H9 (cell line): Measurements from ENCODE around the gene KRTAP20-4. TPM values are rescaled to one million over a fixed set of nuclear protein-coding genes. Genes with fewer than 3 reads are reported as not detected.

Source experiments
- DNase-seq: peaks from one replicate; pipeline ENCODE4 v3.0.0-alpha.2; 2017
- H2AFZ ChIP-seq: one replicate; pipeline ENCODE4 v1.6.1; 2013; ENCODE audit warnings: mild to moderate bottlenecking, low read length, control low read depth, moderate library complexity
- H2AK5ac ChIP-seq: 2 replicates; pipeline ENCODE4 v1.6.1; 2013; ENCODE audit warnings: low read length, control low read depth, mixed read lengths; ENCODE audit not compliant: insufficient read length
- H2BK120ac ChIP-seq: one replicate; pipeline ENCODE4 v1.6.1; 2013; ENCODE audit warnings: low read depth, mild to moderate bottlenecking, low read length, control low read depth, inconsistent platforms; ENCODE audit not compliant: poor library complexity, severe bottlenecking
- H2BK12ac ChIP-seq: 2 replicates; pipeline ENCODE4 v1.6.1; 2013; ENCODE audit warnings: low read length, control low read depth, mixed read lengths, low read depth; ENCODE audit not compliant: insufficient read length
- H2BK15ac ChIP-seq: 2 replicates; pipeline ENCODE4 v1.6.1; 2013; ENCODE audit warnings: low read depth, low read length, control low read depth
- H2BK20ac ChIP-seq: one replicate; pipeline ENCODE4 v1.6.1; 2013; ENCODE audit warnings: low read depth, mild to moderate bottlenecking, low read length, control low read depth, inconsistent platforms; ENCODE audit not compliant: poor library complexity, severe bottlenecking
- H2BK5ac ChIP-seq: 2 replicates; pipeline ENCODE4 v1.6.1; 2013; ENCODE audit warnings: low read length, control low read depth, mixed read lengths; ENCODE audit not compliant: insufficient read length
- H3K14ac ChIP-seq: 2 replicates; pipeline ENCODE4 v1.6.1; 2013; ENCODE audit warnings: low read length, control low read depth; ENCODE audit not compliant: insufficient read depth
- H3K18ac ChIP-seq: 2 replicates; pipeline ENCODE4 v1.6.1; 2013; ENCODE audit warnings: low read depth, mild to moderate bottlenecking, mixed read lengths, low read length, control low read depth; ENCODE audit not compliant: insufficient read length
- H3K23ac ChIP-seq: 2 replicates; pipeline ENCODE4 v1.6.1; 2013; ENCODE audit warnings: low read length, control low read depth, mixed read lengths, low read depth; ENCODE audit not compliant: insufficient read length
- H3K23me2 ChIP-seq: 2 replicates; pipeline ENCODE4 v1.6.1; 2013; ENCODE audit warnings: low read depth, mild to moderate bottlenecking, mixed read lengths, low read length, control low read depth; ENCODE audit not compliant: insufficient read length, poor library complexity, severe bottlenecking
- H3K27ac ChIP-seq: 2 replicates; pipeline ENCODE4 v1.5.1; 2013; ENCODE audit warnings: low read length, control low read depth, mixed read lengths, low read depth; ENCODE audit not compliant: insufficient read length
- H3K27me3 ChIP-seq: 2 replicates; pipeline ENCODE4 v1.6.1; 2013; ENCODE audit warnings: low read length, control low read depth, inconsistent platforms; ENCODE audit not compliant: insufficient read depth
- H3K4ac ChIP-seq: 2 replicates; pipeline ENCODE4 v1.6.1; 2013; ENCODE audit warnings: low read depth, mild to moderate bottlenecking, control low read depth, inconsistent platforms, low read length, moderate library complexity
- H3K4me1 ChIP-seq: 2 replicates; pipeline ENCODE4 v1.6.1; 2013; ENCODE audit warnings: low read length, control low read depth, inconsistent platforms; ENCODE audit not compliant: insufficient read depth
- H3K4me2 ChIP-seq: 2 replicates; pipeline ENCODE4 v1.6.1; 2013; ENCODE audit warnings: low read length, control low read depth, mixed read lengths; ENCODE audit not compliant: insufficient read length, insufficient read depth
- H3K56ac ChIP-seq: 2 replicates; pipeline ENCODE4 v1.6.1; 2013; ENCODE audit warnings: low read depth, mild to moderate bottlenecking, mixed read lengths, low read length, control low read depth; ENCODE audit not compliant: insufficient read length
- H3K79me1 ChIP-seq: 2 replicates; pipeline ENCODE4 v1.6.1; 2013; ENCODE audit warnings: low read depth, mild to moderate bottlenecking, moderate library complexity, low read length, control low read depth, inconsistent platforms; ENCODE audit not compliant: insufficient read depth, poor library complexity, severe bottlenecking
- H3K79me2 ChIP-seq: 2 replicates; pipeline ENCODE4 v1.6.1; 2013; ENCODE audit warnings: low read length, control low read depth, inconsistent platforms; ENCODE audit not compliant: insufficient read depth
- H3K9ac ChIP-seq: 2 replicates; pipeline ENCODE4 v1.6.1; 2013; ENCODE audit warnings: low read length, control low read depth, mixed read lengths; ENCODE audit not compliant: insufficient read length; ENCODE audit errors: extremely low read depth
- H3K9me3 ChIP-seq: one replicate; pipeline ENCODE4 v1.6.1; 2013; ENCODE audit warnings: low read depth, low read length, inconsistent platforms; ENCODE audit not compliant: control insufficient read depth
- H3T11ph ChIP-seq: one replicate; pipeline ENCODE4 v1.6.1; 2013; ENCODE audit warnings: mild to moderate bottlenecking, low read length, control low read depth, inconsistent platforms
- H4K20me1 ChIP-seq: one replicate; pipeline ENCODE4 v1.6.1; 2013; ENCODE audit not compliant: control insufficient read depth, insufficient read length, insufficient read depth
- H4K5ac ChIP-seq: 2 replicates; pipeline ENCODE4 v1.6.1; 2013; ENCODE audit warnings: low read depth, mild to moderate bottlenecking, mixed read lengths, low read length, control low read depth; ENCODE audit not compliant: insufficient read length
- H4K8ac ChIP-seq: replicated peaks from 2 replicates; pipeline ENCODE4 v1.6.1; 2013; ENCODE audit warnings: low read length, control low read depth, mixed read lengths, low read depth; ENCODE audit not compliant: insufficient read length
- H4K91ac ChIP-seq: 2 replicates; pipeline ENCODE4 v1.6.1; 2013; ENCODE audit warnings: low read depth, mild to moderate bottlenecking, moderate library complexity, mixed read lengths, low read length, control low read depth; ENCODE audit not compliant: insufficient read length
- H3K27ac Mint-ChIP-seq, 3 experiments: 2 replicates in 2 of 3; 3 replicates in 1 of 3; pipeline ENCODE4 v1.8.0; 2020 to 2021; ENCODE audit warnings: mixed read lengths in 3 of 3, mild to moderate bottlenecking in 1 of 3, moderate library complexity in 1 of 3
- H3K27me3 Mint-ChIP-seq: 2 replicates; pipeline ENCODE4 v1.8.0; 2021; ENCODE audit warnings: low read depth, mild to moderate bottlenecking, moderate library complexity, mixed read lengths
- H3K36me3 Mint-ChIP-seq, 3 experiments: 2 replicates in 2 of 3; 3 replicates in 1 of 3; pipeline ENCODE4 v1.8.0; 2020 to 2021; ENCODE audit warnings: low read depth in 3 of 3, mixed read lengths in 3 of 3; ENCODE audit not compliant: insufficient read depth in 1 of 3
- H3K4me1 Mint-ChIP-seq, 2 experiments: 2 replicates each; pipeline ENCODE4 v1.8.0; 2020; ENCODE audit warnings: mixed read lengths in 2 of 2
- H3K4me3 Mint-ChIP-seq, 2 experiments: 2 replicates in 1 of 2; 3 replicates in 1 of 2; pipeline ENCODE4 v1.8.0; 2020 to 2021; ENCODE audit warnings: mild to moderate bottlenecking in 2 of 2, mixed read lengths in 2 of 2, moderate library complexity in 1 of 2
- H3K9me3 Mint-ChIP-seq, 2 experiments: 2 replicates in 1 of 2; 3 replicates in 1 of 2; pipeline ENCODE4 v1.8.0; 2020; ENCODE audit warnings: mild to moderate bottlenecking in 2 of 2, mixed read lengths in 2 of 2, moderate library complexity in 1 of 2
- CTCF ChIP-seq: fragments of 200-600 bp; sonication (generic); conservative IDR thresholded peaks from 3 replicates; pipeline ENCODE4 v1.8.0; 2021; ENCODE audit warnings: antibody characterized with exemption, mild to moderate bottlenecking
- WGBS: extraction: QIAGEN DNeasy Blood & Tissue Kit; methylation state at CpG from one replicate; pipeline ENCODE4 v1.1.7; 2013; ENCODE audit warnings: missing lambda C conversion rate, low lambda C conversion rate, mixed read lengths; ENCODE audit not compliant: insufficient read length; ENCODE audit errors: extremely low coverage; 5-methylcytosine and 5-hydroxymethylcytosine counted together
- total RNA-seq: library from RNA; stranded (reverse); gene quantifications from 2 replicates; pipeline ENCODE4 v1.2.1, GENCODE V29; 2021

Gene KRTAP20-4
- total RNA-seq, 1 experiment from 2014 or later, result not detected

- H3K18ac ChIP-seq, result no peak overlapping the region
- H4K8ac ChIP-seq, result no peak overlapping the region
- H3K4ac ChIP-seq, result no peak overlapping the region
- no peak overlapping the region for H3K14ac ChIP-seq
- no peaks in the 10 kb centered on the region for H3K4me1 Mint-ChIP-seq
- no peak overlapping the region for H3K56ac ChIP-seq
- H2AK5ac ChIP-seq, result no peak overlapping the region
- no peak overlapping the region for H2BK15ac ChIP-seq
- H3K27me3 Mint-ChIP-seq, result no peaks in the 10 kb centered on the region; the same call in 1 of the 2 replicates
- no peak overlapping the region for H4K91ac ChIP-seq
- no peak overlapping the region for H2BK5ac ChIP-seq
- DNase-seq, result no peak
- H2AFZ ChIP-seq, result no peak overlapping the region
- H3K4me1 ChIP-seq, result no peaks in the 10 kb centered on the region
- peaks cover 0 to 20% (median 0%) of the 10 kb centered on the region in 3 experiments; a peak in 2 of 7 replicates for H3K36me3 Mint-ChIP-seq
- TF ChIP-seq CTCF, result no peak
- H3K27ac ChIP-seq, result no peak overlapping the region
- H2BK120ac ChIP-seq, result no peak overlapping the region
- no peak overlapping the region for H3K27ac Mint-ChIP-seq
- no peak overlapping the region for H2BK20ac ChIP-seq
- H3K9me3 ChIP-seq, result no peaks in the 10 kb centered on the region
- no peaks in the 10 kb centered on the region for H3K79me2 ChIP-seq
- H3K4me3 Mint-ChIP-seq, result no peak overlapping the region
- no peak overlapping the region for H4K5ac ChIP-seq
- H3K9ac ChIP-seq, result no peak overlapping the region
- H3T11ph ChIP-seq, result no peak overlapping the region
- no peak overlapping the region for H2BK12ac ChIP-seq
- peaks cover 0 to 6% of the 10 kb centered on the region in 2 experiments; a peak in 1 of 5 replicates for H3K9me3 Mint-ChIP-seq
- no peaks in the 10 kb centered on the region for H3K27me3 ChIP-seq
- H3K79me1 ChIP-seq, result no peaks in the 10 kb centered on the region
- no peak overlapping the region for H3K23ac ChIP-seq
- no peaks in the 10 kb centered on the region for H3K23me2 ChIP-seq
- H3K4me2 ChIP-seq, result no peak overlapping the region
- H4K20me1 ChIP-seq, result no peaks in the 10 kb centered on the region
- WGBS, result no CpG with 5 or more reads among the region's 3 CpGs
These were observed 40.3 kb upstream of the KRTAP20-4 start for GRCh38 chr21:30580132-30580531.
